ENCODE results near the gene OR5M3. TPM values are rescaled to one million over a fixed set of nuclear protein-coding genes. Genes with fewer than 3 reads are reported as not detected.

OR5M3 gene
- total RNA-seq: not detected

- Mint-ChIP-seq H3K36me3 (ENCODE audit: low read depth) (no peaks in the 10 kb centered on the region), H3K27me3 (ENCODE audit: low read depth) (no peaks in the 10 kb centered on the region), H3K9me3 (ENCODE audit: insufficient read depth) (peaks cover 3% of the 10 kb centered on the region), H3K27ac (no peak within 1 kb of the TSS), H3K4me1 (ENCODE audit: low read depth) (no peaks in the 10 kb centered on the region), H3K4me3 (no peak within 1 kb of the TSS)
- ATAC-seq (no peak), DNase-seq (no peak)
- POLR2A ChIA-PET: no interaction called here
- CTCF ChIA-PET: no interaction called here
These were observed at the start of gene OR5M3 for GRCh38 chr11:56473252-56473651. OR5M3 (minus strand) TSS chr11:56473352; CDS start chr11:56470497, 2,855 bp downstream.

- Mint-ChIP-seq H3K27ac (no peak overlapping the region), H3K4me1 (ENCODE audit: low read depth) (no peaks in the 10 kb centered on the region), H3K4me3 (no peak overlapping the region), H3K9me3 (ENCODE audit: insufficient read depth) (no peaks in the 10 kb centered on the region), H3K27me3 (ENCODE audit: low read depth) (no peaks in the 10 kb centered on the region), H3K36me3 (ENCODE audit: low read depth) (no peaks in the 10 kb centered on the region)
- DNase-seq: no peak
- ATAC-seq: no peak
- CTCF ChIA-PET: no interaction called here
- POLR2A ChIA-PET: no interaction called here
These were observed 48.9 kb upstream of the OR5M3 start for GRCh38 chr11:56522008-56522407.

- Mint-ChIP-seq H3K4me3 (no peak overlapping the region), H3K9me3 (ENCODE audit: insufficient read depth) (peaks cover 4% of the 10 kb centered on the region), H3K27me3 (ENCODE audit: low read depth) (no peaks in the 10 kb centered on the region), H3K27ac (no peak overlapping the region), H3K4me1 (ENCODE audit: low read depth) (no peaks in the 10 kb centered on the region), H3K36me3 (ENCODE audit: low read depth) (no peaks in the 10 kb centered on the region)
- no peak for ATAC-seq
- DNase-seq: no peak
- ChIA-PET CTCF (no interaction called here), POLR2A (no interaction called here)
These were observed 40.1 kb upstream of the OR5M3 start for GRCh38 chr11:56513280-56513679.

- Mint-ChIP-seq H3K4me1 (ENCODE audit: low read depth) (no peaks in the 10 kb centered on the region), H3K9me3 (ENCODE audit: insufficient read depth) (peaks cover 16% of the 10 kb centered on the region), H3K27me3 (ENCODE audit: low read depth) (no peaks in the 10 kb centered on the region), H3K36me3 (ENCODE audit: low read depth) (no peaks in the 10 kb centered on the region), H3K27ac (no peak overlapping the region), H3K4me3 (no peak overlapping the region)
- ATAC-seq (no peak), DNase-seq (no peak)
- POLR2A ChIA-PET: no interaction called here
- CTCF ChIA-PET: no interaction called here
These were observed 36.3 kb upstream of the OR5M3 start for GRCh38 chr11:56509439-56509838.

- no peak for ATAC-seq
These were observed 23.9 kb upstream of the OR5M3 start for GRCh38 chr11:56497010-56497409.

GRCh38 chr11:56495117-56495516, 22.0 kb upstream of the OR5M3 start:
- DNase-seq (no peak), ATAC-seq (no peak)
- no peaks in the 10 kb centered on the region for H3K27me3 Mint-ChIP-seq (ENCODE audit: low read depth)
- POLR2A ChIA-PET: no interaction called here
- no peaks in the 10 kb centered on the region for H3K4me1 Mint-ChIP-seq (ENCODE audit: low read depth)
- CTCF ChIA-PET: no interaction called here
- peaks cover 8% of the 10 kb centered on the region for H3K9me3 Mint-ChIP-seq (ENCODE audit: insufficient read depth)
- no peak overlapping the region for H3K4me3 Mint-ChIP-seq
- no peaks in the 10 kb centered on the region for H3K36me3 Mint-ChIP-seq (ENCODE audit: low read depth)
- no peak overlapping the region for H3K27ac Mint-ChIP-seq

More at GRCh38 chr11:56497010-56497409, 23.9 kb upstream of the OR5M3 start:
- no peak for DNase-seq
- Mint-ChIP-seq H3K27me3 (ENCODE audit: low read depth) (no peaks in the 10 kb centered on the region), H3K27ac (no peak overlapping the region), H3K4me3 (no peak overlapping the region), H3K9me3 (ENCODE audit: insufficient read depth) (peaks cover 4% of the 10 kb centered on the region), H3K36me3 (ENCODE audit: low read depth) (no peaks in the 10 kb centered on the region), H3K4me1 (ENCODE audit: low read depth) (no peaks in the 10 kb centered on the region)
- CTCF ChIA-PET: no interaction called here
- POLR2A ChIA-PET: no interaction called here

GRCh38 chr11:56491270-56491669, 18.1 kb upstream of the OR5M3 start, which contains the start of gene OR5M8:
OR5M8 (minus strand) TSS chr11:56491370; CDS start chr11:56491370, 0 bp downstream.
- Mint-ChIP-seq H3K4me3 (no peak within 1 kb of the TSS), H3K36me3 (ENCODE audit: low read depth) (no peaks in the 10 kb centered on the region), H3K4me1 (ENCODE audit: low read depth) (no peaks in the 10 kb centered on the region), H3K27ac (no peak within 1 kb of the TSS), H3K27me3 (ENCODE audit: low read depth) (no peaks in the 10 kb centered on the region), H3K9me3 (ENCODE audit: insufficient read depth) (peaks cover 8% of the 10 kb centered on the region)
- POLR2A ChIA-PET: no interaction called here
- DNase-seq (no peak), ATAC-seq (no peak)
- CTCF ChIA-PET: no interaction called here

GRCh38 chr11:56486801-56487200, 13.6 kb upstream of the OR5M3 start:
- Mint-ChIP-seq H3K36me3 (ENCODE audit: low read depth) (no peaks in the 10 kb centered on the region), H3K27ac (no peak overlapping the region), H3K4me3 (no peak overlapping the region), H3K4me1 (ENCODE audit: low read depth) (no peaks in the 10 kb centered on the region), H3K9me3 (ENCODE audit: insufficient read depth) (peaks cover 14% of the 10 kb centered on the region), H3K27me3 (ENCODE audit: low read depth) (no peaks in the 10 kb centered on the region)
- ATAC-seq (no peak), DNase-seq (no peak)
- POLR2A ChIA-PET: no interaction called here
- CTCF ChIA-PET: no interaction called here

- ChIA-PET POLR2A (no interaction called here), CTCF (no interaction called here)
- no peak overlapping the region for H3K4me3 Mint-ChIP-seq
- no peak for DNase-seq
- no peaks in the 10 kb centered on the region for H3K27me3 Mint-ChIP-seq (ENCODE audit: low read depth)
- no peak for ATAC-seq
- no peaks in the 10 kb centered on the region for H3K36me3 Mint-ChIP-seq (ENCODE audit: low read depth)
- H3K27ac Mint-ChIP-seq: no peak overlapping the region
- peaks cover 3% of the 10 kb centered on the region for H3K9me3 Mint-ChIP-seq (ENCODE audit: insufficient read depth)
- H3K4me1 Mint-ChIP-seq (ENCODE audit: low read depth): no peaks in the 10 kb centered on the region
These were observed 1.6 kb upstream of the OR5M3 start for GRCh38 chr11:56474729-56475235.

GRCh38 chr11:56457076-56457475, 16.1 kb downstream of the OR5M3 start:
- ChIA-PET CTCF (no interaction called here), POLR2A (no interaction called here)
- peaks cover 25% of the 10 kb centered on the region for H3K9me3 Mint-ChIP-seq (ENCODE audit: insufficient read depth)
- no peaks in the 10 kb centered on the region for H3K4me1 Mint-ChIP-seq (ENCODE audit: low read depth)
- no peak for DNase-seq
- no peak overlapping the region for H3K4me3 Mint-ChIP-seq
- no peaks in the 10 kb centered on the region for H3K36me3 Mint-ChIP-seq (ENCODE audit: low read depth)
- H3K27ac Mint-ChIP-seq: no peak overlapping the region
- no peaks in the 10 kb centered on the region for H3K27me3 Mint-ChIP-seq (ENCODE audit: low read depth)
- no peak for ATAC-seq

GRCh38 chr11:56453521-56453920, 19.6 kb downstream of the OR5M3 start:
- POLR2A ChIA-PET: no interaction called here

More at GRCh38 chr11:56453521-56453920, 19.6 kb downstream of the OR5M3 start:
- CTCF ChIA-PET: no interaction called here
- ATAC-seq (no peak), DNase-seq (no peak)
- Mint-ChIP-seq H3K4me1 (ENCODE audit: low read depth) (no peaks in the 10 kb centered on the region), H3K27me3 (ENCODE audit: low read depth) (no peaks in the 10 kb centered on the region), H3K36me3 (ENCODE audit: low read depth) (no peaks in the 10 kb centered on the region), H3K4me3 (no peak overlapping the region), H3K27ac (no peak overlapping the region), H3K9me3 (ENCODE audit: insufficient read depth) (peaks cover 22% of the 10 kb centered on the region)

Data from activated CD8-positive, alpha-beta T cell treated with anti-CD3 and anti-CD28 coated beads, Interleukin-2, amount 10 ng/mL, durations not matched to agents 7 days and 5 days (primary cell).